Endothelial cell (in vitro differentiated cells): ENCODE results near the gene ITCH. TPM values are rescaled to one million over a fixed set of nuclear protein-coding genes. Genes with fewer than 3 reads are reported as not detected.

Experiments
- DNase-seq: peaks from one replicate; pipeline ENCODE4 v3.0.0; 2021; ENCODE audit warnings: low spot score
- H3K27ac Mint-ChIP-seq: one replicate; pipeline ENCODE4 v1.8.0; 2021; ENCODE audit warnings: mixed read lengths, inconsistent platforms; ENCODE audit not compliant: unreplicated experiment
- H3K27me3 Mint-ChIP-seq: one replicate; pipeline ENCODE4 v1.8.0; 2021; ENCODE audit warnings: mild to moderate bottlenecking, moderate library complexity, mixed read lengths, inconsistent platforms; ENCODE audit not compliant: unreplicated experiment
- H3K36me3 Mint-ChIP-seq: one replicate; pipeline ENCODE4 v1.8.0; 2021; ENCODE audit warnings: mild to moderate bottlenecking, low read depth, mixed read lengths, inconsistent platforms; ENCODE audit not compliant: unreplicated experiment
- H3K4me1 Mint-ChIP-seq: one replicate; pipeline ENCODE4 v1.8.0; 2021; ENCODE audit warnings: mild to moderate bottlenecking, mixed read lengths, inconsistent platforms; ENCODE audit not compliant: unreplicated experiment
- H3K4me3 Mint-ChIP-seq: one replicate; pipeline ENCODE4 v1.8.0; 2021; ENCODE audit warnings: mild to moderate bottlenecking, mixed read lengths, inconsistent platforms; ENCODE audit not compliant: unreplicated experiment
- H3K9me3 Mint-ChIP-seq: one replicate; pipeline ENCODE4 v1.8.0; 2021; ENCODE audit warnings: mixed read lengths, inconsistent platforms; ENCODE audit not compliant: unreplicated experiment
- total RNA-seq: library from RNA; stranded (reverse); fragmentation: NEBNext Ultra II Directional; extraction: Animal tissue kit (Norgen Biotek cat#: 25700); gene quantifications from one replicate; pipeline ENCODE4 v1.2.1, GENCODE V29; 2021; ENCODE audit not compliant: unreplicated experiment
- TF ChIP-seq, protein P1 (sequence below): fragments of 200-600 bp; sonication (generic); IDR thresholded peaks from one replicate; pipeline ENCODE4 v1.5.0; 2021; ENCODE audit warnings: antibody characterized with exemption; ENCODE audit not compliant: unreplicated experiment

The ITCH gene
- total RNA-seq, 1 donor from 2014 or later: 46.8 TPM

DNA sequence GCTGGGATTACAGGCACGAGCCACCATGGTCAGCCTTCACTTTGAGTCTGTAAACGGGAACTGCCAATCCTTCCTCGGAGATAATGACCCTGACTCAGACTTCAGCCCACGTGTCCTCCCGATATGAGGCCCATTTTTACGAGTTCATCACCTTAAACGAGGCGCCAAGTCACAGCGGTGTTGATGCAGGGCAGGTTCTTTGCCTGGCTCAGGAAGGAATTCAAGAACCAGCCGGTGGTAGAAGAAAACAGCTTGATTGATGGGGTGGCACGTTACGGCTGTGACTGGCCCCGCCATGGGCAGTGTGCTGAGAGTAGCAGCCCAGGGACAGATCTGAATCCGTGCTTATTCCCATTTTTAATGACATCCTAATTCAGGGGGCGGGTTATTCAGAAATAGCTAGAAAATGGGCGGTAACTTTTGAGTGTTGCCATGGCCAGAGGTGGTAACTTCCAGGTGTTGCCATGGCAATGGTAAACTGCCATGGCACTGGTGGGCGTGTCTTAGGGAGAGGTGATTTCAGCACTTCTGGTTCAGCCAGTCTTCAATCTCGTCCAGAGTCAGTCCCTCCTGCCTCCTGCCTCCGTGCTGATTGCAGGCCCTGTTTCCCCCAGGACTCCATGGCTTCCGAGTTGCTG, 186.3 kb downstream of the ITCH start:
- no peak overlapping the region for H3K27ac Mint-ChIP-seq

GRCh38 chr20:34549929-34550305, 186.8 kb downstream of the ITCH start:
- Mint-ChIP-seq H3K36me3 (no peaks in the 10 kb centered on the region), H3K27ac (no peak overlapping the region), H3K4me3 (no peak overlapping the region), H3K9me3 (no peaks in the 10 kb centered on the region), H3K4me1 (no peaks in the 10 kb centered on the region), H3K27me3 (peaks cover 5% of the 10 kb centered on the region)
- no peak for DNase-seq
- TF ChIP-seq, protein P1, sequence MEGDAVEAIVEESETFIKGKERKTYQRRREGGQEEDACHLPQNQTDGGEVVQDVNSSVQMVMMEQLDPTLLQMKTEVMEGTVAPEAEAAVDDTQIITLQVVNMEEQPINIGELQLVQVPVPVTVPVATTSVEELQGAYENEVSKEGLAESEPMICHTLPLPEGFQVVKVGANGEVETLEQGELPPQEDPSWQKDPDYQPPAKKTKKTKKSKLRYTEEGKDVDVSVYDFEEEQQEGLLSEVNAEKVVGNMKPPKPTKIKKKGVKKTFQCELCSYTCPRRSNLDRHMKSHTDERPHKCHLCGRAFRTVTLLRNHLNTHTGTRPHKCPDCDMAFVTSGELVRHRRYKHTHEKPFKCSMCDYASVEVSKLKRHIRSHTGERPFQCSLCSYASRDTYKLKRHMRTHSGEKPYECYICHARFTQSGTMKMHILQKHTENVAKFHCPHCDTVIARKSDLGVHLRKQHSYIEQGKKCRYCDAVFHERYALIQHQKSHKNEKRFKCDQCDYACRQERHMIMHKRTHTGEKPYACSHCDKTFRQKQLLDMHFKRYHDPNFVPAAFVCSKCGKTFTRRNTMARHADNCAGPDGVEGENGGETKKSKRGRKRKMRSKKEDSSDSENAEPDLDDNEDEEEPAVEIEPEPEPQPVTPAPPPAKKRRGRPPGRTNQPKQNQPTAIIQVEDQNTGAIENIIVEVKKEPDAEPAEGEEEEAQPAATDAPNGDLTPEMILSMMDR: no peak

More for the DNA sequence above, 186.3 kb downstream of the ITCH start:
- Mint-ChIP-seq H3K9me3 (no peaks in the 10 kb centered on the region), H3K27me3 (peaks cover 5% of the 10 kb centered on the region), H3K36me3 (no peaks in the 10 kb centered on the region), H3K4me1 (no peaks in the 10 kb centered on the region), H3K4me3 (no peak overlapping the region)
- peak; percentile 40 for DNase-seq
- TF ChIP-seq, protein P1: no peak

GRCh38 chr20:34552569-34552968, 189.5 kb downstream of the ITCH start:
- DNase-seq: no peak
- TF ChIP-seq, protein P1: no peak
- no peaks in the 10 kb centered on the region for H3K9me3 Mint-ChIP-seq
- H3K36me3 Mint-ChIP-seq: no peaks in the 10 kb centered on the region
- H3K4me3 Mint-ChIP-seq: no peak overlapping the region
- H3K27ac Mint-ChIP-seq: no peak overlapping the region
- peaks cover 3% of the 10 kb centered on the region for H3K27me3 Mint-ChIP-seq
- H3K4me1 Mint-ChIP-seq: no peaks in the 10 kb centered on the region

DNA sequence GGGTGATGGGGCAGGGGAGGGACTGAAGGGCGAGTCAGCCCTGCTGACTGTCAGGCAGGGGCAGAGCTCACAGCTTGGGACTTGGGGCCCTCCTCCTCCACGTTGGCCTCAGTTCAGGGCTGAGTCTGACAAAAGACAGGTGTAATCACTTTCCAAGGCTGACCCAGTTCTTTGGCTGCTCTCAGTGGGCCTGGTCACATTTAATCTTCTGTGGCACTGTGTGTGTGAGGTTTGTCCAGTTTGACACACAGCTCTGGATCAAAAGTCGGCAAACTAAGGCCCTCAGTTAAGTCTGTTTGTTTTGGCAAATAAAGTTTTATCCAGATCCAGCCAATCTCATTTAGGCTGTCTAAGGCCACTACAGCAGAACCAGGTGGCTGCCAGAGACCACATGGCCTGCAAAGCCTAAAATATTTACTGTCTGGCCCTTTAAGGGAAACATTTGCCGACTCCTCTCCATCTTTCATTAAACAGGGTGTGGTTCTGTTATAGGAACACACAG, 190.3 kb downstream of the ITCH start:
- H3K4me3 Mint-ChIP-seq: no peak overlapping the region
- no peak for DNase-seq
- peaks cover 6% of the 10 kb centered on the region for H3K27me3 Mint-ChIP-seq
- H3K4me1 Mint-ChIP-seq: peaks cover 5% of the 10 kb centered on the region
- H3K27ac Mint-ChIP-seq: no peak overlapping the region
- no peaks in the 10 kb centered on the region for H3K9me3 Mint-ChIP-seq
- no peaks in the 10 kb centered on the region for H3K36me3 Mint-ChIP-seq
- TF ChIP-seq, protein P1: no peak

DNA sequence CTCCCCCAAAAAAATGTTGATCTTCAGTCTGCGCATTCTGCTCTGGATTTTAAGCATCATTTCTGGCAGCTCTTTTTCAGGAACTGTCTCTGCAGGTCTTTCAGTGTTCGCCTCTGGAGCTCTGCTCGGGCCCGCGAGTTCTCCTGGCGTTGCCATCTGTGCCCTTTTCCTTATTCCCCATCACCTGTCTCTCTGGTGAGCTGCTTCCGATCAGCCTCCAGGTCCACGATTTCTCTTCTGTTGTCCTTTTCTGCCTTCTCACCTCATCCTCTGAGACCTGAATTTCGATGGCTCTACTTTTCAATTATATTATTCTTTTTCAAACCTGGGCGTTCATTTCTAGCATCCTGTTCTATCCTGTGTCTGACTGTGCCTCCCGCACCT, 194.9 kb downstream of the ITCH start:
- Mint-ChIP-seq H3K4me3 (peak overlapping the region; percentile 86), H3K27ac (peak overlapping the region; percentile 17), H3K9me3 (no peaks in the 10 kb centered on the region), H3K4me1 (peaks cover 5% of the 10 kb centered on the region), H3K27me3 (peaks cover 10% of the 10 kb centered on the region), H3K36me3 (peaks cover 5% of the 10 kb centered on the region)
- TF ChIP-seq, protein P1: no peak
- no peak for DNase-seq
